ENCODE data around the gene CFAP97D2.
"Not testable (repeated sequence)": the region's sequence is repeated elsewhere in the genome, so short reads cannot be mapped to it uniquely, and the experiment has no call there.

Gene CFAP97D2

GRCh38 chr13:114157869-114158495 is 21.1 kb upstream of the CFAP97D2 start:
- no peak overlapping the region for H3K4me3 ChIP-seq (ENCODE audit: low read depth, low read length)

- not testable (repeated sequence) for H3K4me3 ChIP-seq (ENCODE audit: low read depth, low read length)
Observed at GRCh38 chr13:114158869-114159666, 20.0 kb upstream of the CFAP97D2 start.

- H3K4me3 ChIP-seq (ENCODE audit: low read depth, low read length), result no peak overlapping the region
Observed at GRCh38 chr13:114161028-114161556, 18.0 kb upstream of the CFAP97D2 start.

DNA sequence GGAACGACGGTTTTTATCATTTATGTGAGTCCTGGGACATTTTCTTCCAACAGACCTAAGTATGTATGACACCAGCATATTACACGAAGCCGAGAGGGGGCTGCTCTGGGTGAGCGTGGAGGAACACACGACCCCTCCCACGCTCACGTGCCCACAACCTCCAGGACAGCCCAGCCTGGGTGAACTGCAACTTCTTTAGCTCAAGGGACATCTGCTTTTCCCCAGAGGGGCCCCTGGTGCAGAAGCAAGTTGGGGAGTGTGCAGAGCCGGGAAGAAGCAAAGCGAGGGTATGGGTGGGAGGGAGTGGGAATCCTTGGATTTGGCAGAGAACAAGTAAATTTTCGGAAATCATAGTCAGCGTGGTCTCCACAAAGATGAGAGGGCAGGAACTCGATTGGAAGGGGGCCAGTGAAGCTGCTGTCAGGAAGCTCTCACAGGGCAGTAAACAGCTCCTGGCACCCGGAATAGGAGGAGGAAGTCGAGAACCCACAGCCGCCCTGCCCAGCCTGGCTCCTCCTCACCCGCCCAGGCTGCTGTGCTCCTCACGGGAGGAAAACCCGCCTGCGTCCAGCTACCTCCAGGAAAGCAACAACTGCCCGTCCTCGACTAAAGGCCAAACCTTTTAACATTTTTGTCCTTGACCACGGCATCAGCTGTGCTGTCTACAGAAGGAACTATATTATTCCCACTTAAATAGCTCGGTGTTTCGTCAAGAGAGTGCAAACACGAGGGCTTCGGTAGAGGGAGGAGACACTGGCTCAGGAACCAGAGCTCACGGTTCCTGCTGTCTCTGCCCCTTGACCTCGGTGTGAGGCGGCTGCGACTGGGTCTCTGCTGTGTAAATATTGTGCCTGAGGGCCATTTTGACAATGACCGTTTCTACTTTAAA is 17.2 kb upstream of the CFAP97D2 start:
- H3K4me3 ChIP-seq (ENCODE audit: low read depth, low read length), result no peak overlapping the region

DNA sequence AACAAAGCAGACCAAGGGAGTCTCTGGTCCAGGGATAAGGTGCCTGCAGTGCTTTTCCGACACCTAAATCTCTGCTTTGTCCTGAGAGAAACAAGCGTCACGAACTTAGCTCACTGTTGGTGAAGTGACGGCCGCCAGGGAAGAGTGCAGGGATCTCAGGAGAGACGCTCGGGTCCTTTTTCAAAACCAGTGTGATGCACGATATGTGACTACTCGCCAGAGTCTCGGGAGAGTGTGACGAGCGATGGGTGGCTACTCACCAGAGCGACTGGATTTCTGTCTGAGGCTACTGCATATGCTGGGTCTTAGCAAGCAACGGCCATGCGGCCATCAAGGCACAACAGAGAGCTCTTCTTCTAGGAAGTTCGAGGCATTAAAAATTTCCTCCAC is 16.5 kb upstream of the CFAP97D2 start:
- H3K4me3 ChIP-seq (ENCODE audit: low read depth, low read length), result no peak overlapping the region

DNA sequence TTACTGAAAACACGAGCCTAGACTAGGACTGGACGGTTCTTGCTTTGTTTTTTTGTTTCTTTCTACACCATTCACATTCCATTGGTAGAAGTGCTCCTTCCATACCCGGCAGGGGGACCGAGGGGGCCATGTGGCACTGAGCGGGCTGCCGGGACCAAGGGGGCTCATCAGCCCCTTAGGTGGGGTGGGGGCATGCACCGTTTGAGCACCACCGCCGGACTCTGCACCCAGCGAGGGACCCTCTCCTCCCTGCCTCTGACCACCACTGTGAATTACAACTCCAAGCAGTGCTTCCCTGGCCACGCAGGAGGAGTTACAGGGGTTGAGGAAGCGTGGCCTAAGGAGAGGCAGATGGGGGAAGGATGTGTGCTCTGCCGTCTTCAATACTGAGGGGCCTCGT is 15.0 kb upstream of the CFAP97D2 start:
- no peak overlapping the region for H3K4me3 ChIP-seq (ENCODE audit: low read depth, low read length)

- no peak overlapping the region for H3K4me3 ChIP-seq (ENCODE audit: low read depth, low read length)
Observed at GRCh38 chr13:114164681-114165429, 14.2 kb upstream of the CFAP97D2 start.

GRCh38 chr13:114166381-114167131 is 12.5 kb upstream of the CFAP97D2 start:
- H3K4me3 ChIP-seq (ENCODE audit: low read depth, low read length), result no peak overlapping the region

- H3K4me3 ChIP-seq (ENCODE audit: low read depth, low read length), result no peak overlapping the region
Observed at GRCh38 chr13:114167426-114167825, 11.6 kb upstream of the CFAP97D2 start.

- H3K4me3 ChIP-seq (ENCODE audit: low read depth, low read length), result no peak overlapping the region
Observed at GRCh38 chr13:114167885-114168284, 11.2 kb upstream of the CFAP97D2 start.

- H3K4me3 ChIP-seq (ENCODE audit: low read depth, low read length), result no peak overlapping the region
Observed at GRCh38 chr13:114173272-114173671, 5.8 kb upstream of the CFAP97D2 start.

GRCh38 chr13:114173745-114174144 is 5.3 kb upstream of the CFAP97D2 start:
- H3K4me3 ChIP-seq (ENCODE audit: low read depth, low read length), result no peak overlapping the region

DNA sequence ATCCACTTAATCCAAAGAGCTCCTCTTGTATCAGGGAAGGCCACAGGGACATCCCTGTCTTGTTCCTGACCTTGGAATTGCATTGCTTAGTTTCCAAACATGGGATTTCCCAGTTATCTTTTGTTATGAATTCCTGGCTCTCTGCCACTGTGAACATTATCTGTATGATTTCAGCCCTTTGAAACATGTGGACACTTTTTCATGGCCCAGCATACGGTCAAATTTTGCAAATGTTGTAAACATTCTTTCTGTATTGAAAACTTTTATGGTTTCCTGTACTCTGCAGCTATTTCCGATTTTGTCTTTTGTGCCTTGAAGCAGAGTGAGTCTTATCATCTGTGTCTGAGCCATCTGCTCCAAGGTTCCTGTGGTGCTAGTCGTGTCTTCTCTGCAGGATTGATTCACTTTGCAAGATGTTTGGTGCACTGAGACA is 4.5 kb upstream of the CFAP97D2 start:
- H3K4me3 ChIP-seq (ENCODE audit: low read depth, low read length), result no peak overlapping the region

GRCh38 chr13:114176359-114176902 is 2.6 kb upstream of the CFAP97D2 start:
- H3K4me3 ChIP-seq (ENCODE audit: low read depth, low read length), result not testable (repeated sequence)

GRCh38 chr13:114177245-114178010 is 1.6 kb upstream of the CFAP97D2 start:
- H3K4me3 ChIP-seq (ENCODE audit: low read depth, low read length), result no peak overlapping the region

DNA sequence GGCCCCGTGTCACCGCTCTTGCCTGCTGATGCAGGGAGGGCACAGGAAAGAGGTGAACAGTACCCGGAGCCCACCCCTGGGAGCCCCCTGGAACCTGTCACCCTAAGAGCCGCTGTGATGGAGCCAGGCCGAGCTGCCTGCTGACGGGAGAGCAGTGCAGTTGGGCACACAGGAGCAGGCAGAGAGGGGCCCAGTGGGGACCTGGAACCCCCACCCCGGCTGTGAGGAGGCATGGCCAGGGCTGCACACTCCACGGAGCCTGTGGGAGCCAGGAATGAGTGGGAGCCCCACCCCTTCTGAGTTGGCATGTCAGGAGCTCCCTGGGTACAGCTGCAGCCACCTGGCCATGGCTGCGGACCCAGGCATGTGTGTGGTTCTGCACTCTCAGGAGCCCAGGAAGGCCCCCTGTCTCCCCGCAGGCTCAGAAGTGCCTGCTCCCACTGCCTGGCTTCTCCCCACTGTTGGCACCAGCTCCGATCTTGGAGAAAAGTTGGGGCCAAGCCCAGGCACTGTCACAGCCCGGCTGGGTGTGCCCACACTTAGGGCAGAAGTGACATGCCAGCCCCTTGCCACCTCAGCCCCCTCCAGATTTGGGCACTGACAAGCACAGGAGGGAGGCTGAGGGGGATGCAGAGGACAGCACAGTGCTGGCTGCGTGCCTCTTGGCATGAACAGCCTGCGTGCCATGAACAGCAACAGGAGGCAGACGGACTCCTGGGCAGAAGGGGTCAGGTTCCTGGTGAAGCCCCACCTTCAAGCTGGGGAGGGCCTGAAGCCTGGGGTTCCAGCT is 6.3 kb downstream of the CFAP97D2 start:
- H3K4me3 ChIP-seq (ENCODE audit: low read depth, low read length), result no peak overlapping the region

DNA sequence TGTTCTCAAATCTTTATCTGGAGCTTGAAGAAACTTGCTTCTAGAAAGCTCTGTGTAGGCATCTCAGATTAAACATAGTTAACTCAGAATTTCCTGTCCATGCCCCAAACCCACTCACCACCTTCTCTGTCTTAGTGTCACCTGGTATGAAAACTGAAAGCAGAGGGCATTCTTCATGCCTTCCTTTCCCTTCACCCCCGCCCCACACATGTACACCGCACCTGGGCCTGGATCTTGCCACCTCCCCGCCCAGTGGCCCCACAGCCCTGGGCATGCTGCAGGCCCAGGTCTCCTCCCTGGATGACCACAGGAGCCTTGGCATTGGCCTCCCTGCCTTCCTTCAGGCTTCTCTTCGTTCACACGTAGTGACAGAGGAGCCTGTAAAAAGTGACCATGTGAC is 15.8 kb downstream of the CFAP97D2 start:
- no peak overlapping the region for H3K4me3 ChIP-seq (ENCODE audit: low read depth, low read length)

DNA sequence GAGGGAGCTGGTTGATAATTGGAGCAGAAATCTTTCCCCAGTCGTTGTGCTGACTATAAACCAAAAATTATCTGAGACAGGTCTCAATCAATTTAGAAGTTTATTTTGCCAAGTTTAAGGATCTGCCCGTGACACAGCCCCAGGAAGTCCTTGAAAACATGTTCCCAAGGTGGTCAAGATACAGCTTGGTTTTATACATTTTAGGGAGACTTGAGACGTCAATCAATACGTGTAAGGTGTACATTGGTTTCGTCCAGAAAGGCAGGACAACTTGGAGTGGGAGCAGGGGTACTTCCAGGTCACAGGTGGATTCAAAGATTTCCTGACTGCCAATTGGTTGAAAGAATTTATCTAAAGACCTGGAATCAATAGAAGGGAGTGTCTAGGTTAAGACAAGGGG is 17.6 kb downstream of the CFAP97D2 start:
- H3K4me3 ChIP-seq (ENCODE audit: low read depth, low read length), result no peak overlapping the region
